ENCODE measurements around the gene PHACTR2.

Gene PHACTR2

DNA sequence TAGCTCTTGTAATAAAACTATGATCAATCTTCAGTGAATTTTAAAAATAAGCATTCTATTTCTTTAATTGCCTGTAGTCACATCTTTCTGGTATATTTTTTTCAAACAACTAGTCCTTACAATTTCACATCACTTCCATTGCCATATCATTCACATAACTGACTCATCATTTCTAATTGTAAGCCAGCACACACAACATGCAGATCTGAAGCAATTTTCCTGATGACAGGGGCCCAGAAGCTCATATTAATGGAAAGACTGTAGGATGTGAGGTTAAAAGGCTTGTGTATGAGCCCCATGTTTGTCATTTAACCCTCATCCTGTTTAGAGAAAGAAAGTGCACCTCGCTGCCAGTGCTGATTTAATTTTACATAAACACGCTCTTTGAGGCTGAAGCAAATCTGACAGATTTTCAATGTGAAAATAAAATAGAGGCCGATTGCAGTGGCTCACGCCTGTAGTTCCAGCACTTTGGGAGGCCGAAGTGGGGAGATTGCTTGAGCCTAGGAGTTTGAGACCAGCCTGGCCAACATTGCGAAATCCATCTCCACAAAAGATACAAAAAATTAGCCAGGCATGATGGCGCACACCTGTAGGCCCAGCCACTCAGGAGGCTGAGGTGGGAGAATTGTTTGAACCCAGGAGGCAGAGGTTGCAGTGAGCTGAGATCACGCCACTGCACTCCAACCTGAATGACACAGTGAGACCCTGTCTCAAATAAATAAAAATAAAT is 125.2 kb downstream of the PHACTR2 start:
- no peak for DNase-seq (ENCODE audit: insufficient read length, low spot score)
- TF ChIP-seq POLR2AphosphoS5 (IDR thresholded peaks at IDR 0.05; ENCODE audit: low read depth, low read length) (no peak), POLR2A (IDR thresholded peaks at IDR 0.05; ENCODE audit: low read depth, low read length) (no peak), POU2F2 (IDR thresholded peaks at IDR 0.05; ENCODE audit: low read depth, low read length) (no peak), TAF1 (IDR thresholded peaks at IDR 0.05; ENCODE audit: low read depth, low read length) (no peak), SPI1 (IDR thresholded peaks at IDR 0.05; ENCODE audit: low read depth, low read length) (no peak), PAX5 (IDR thresholded peaks at IDR 0.05; ENCODE audit: insufficient read depth, low read length, severe bottlenecking) (no peak)
- no peak for FAIRE-seq

- DNase-seq (ENCODE audit: insufficient read length, low spot score): no peak
- TF ChIP-seq PAX5 (IDR thresholded peaks at IDR 0.05; ENCODE audit: insufficient read depth, low read length, severe bottlenecking) (no peak), POLR2A (IDR thresholded peaks at IDR 0.05; ENCODE audit: low read depth, low read length) (no peak), TAF1 (IDR thresholded peaks at IDR 0.05; ENCODE audit: low read depth, low read length) (no peak), POU2F2 (IDR thresholded peaks at IDR 0.05; ENCODE audit: low read depth, low read length) (no peak), POLR2AphosphoS5 (IDR thresholded peaks at IDR 0.05; ENCODE audit: low read depth, low read length) (no peak), SPI1 (IDR thresholded peaks at IDR 0.05; ENCODE audit: low read depth, low read length) (no peak)
- FAIRE-seq: no peak
Observed at GRCh38 chr6:143803769-143804568, 126.2 kb downstream of the PHACTR2 start.

DNA sequence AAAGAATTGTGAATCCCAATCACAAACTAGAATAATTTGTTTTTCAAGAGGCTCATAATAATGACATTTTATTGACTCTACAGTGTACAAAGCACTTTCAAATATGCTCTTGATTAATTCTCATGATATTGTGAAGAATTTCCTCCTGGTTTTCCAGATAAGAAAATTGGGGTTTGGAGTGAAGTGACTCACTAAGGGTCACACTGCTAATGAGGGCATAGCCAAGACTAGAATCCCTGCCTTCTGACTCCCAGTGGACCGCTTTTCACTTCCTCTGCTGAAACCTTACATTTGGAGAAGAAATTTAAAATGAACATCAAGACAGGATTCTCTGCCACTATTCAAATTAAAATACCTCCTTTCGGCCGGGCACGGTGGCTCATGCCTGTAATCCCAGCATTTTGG is 127.1 kb downstream of the PHACTR2 start:
- DNase-seq (ENCODE audit: insufficient read length, low spot score): no peak
- FAIRE-seq: no peak
- TF ChIP-seq SPI1 (IDR thresholded peaks at IDR 0.05; ENCODE audit: low read depth, low read length): no peak
- TF ChIP-seq TAF1 (IDR thresholded peaks at IDR 0.05; ENCODE audit: low read depth, low read length): no peak
- TF ChIP-seq PAX5 (IDR thresholded peaks at IDR 0.05; ENCODE audit: insufficient read depth, low read length, severe bottlenecking): no peak
- no peak for TF ChIP-seq POLR2AphosphoS5 (IDR thresholded peaks at IDR 0.05; ENCODE audit: low read depth, low read length)
- no peak for TF ChIP-seq POU2F2 (IDR thresholded peaks at IDR 0.05; ENCODE audit: low read depth, low read length)
- no peak for TF ChIP-seq POLR2A (IDR thresholded peaks at IDR 0.05; ENCODE audit: low read depth, low read length)

DNA sequence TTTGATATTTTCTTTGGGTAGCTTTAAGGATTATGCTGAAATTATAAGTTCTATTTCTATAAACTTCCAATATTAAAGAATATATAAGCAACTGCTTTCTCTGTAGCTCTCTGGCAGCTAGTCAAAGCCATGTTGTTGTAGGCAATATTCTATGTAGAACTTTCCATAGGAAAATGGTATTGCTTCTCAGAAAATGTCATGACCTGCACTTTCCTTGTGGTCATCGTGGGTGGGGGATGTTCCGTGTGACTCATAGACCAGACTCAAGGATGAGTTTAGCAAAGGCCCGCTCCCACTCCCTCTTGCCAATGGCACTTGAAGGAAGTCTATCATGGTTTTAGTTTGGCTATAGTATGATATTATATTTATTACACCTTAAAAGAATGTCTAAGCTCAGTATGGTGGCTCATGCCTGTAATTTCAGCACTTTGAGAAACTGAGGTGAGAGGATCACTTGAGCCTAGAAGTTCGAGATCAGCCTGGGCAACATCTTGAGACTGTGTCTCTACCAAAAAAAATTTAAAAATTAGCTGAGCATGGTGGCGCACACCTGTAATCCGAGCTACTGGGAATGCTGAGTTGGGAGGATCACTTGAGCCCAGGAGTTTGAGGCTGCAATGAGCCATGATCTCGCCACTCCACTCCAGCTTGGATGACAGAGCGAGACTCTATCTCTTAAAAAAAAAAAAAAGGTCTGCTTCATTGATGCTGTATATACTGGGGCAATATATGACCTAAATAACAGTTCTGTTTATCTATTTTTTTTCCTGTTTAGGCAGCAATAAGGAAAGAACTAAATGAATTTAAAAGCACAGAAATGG is 128.7 kb downstream of the PHACTR2 start:
- no peak for DNase-seq (ENCODE audit: insufficient read length, low spot score)
- TF ChIP-seq POLR2AphosphoS5 (IDR thresholded peaks at IDR 0.05; ENCODE audit: low read depth, low read length) (no peak), POLR2A (IDR thresholded peaks at IDR 0.05; ENCODE audit: low read depth, low read length) (no peak), SPI1 (IDR thresholded peaks at IDR 0.05; ENCODE audit: low read depth, low read length) (no peak), POU2F2 (IDR thresholded peaks at IDR 0.05; ENCODE audit: low read depth, low read length) (no peak), TAF1 (IDR thresholded peaks at IDR 0.05; ENCODE audit: low read depth, low read length) (no peak), PAX5 (IDR thresholded peaks at IDR 0.05; ENCODE audit: insufficient read depth, low read length, severe bottlenecking) (no peak)
- FAIRE-seq: no peak

GRCh38 chr6:143807103-143807772 is 129.5 kb downstream of the PHACTR2 start:
- no peak for FAIRE-seq
- TF ChIP-seq POU2F2 (IDR thresholded peaks at IDR 0.05; ENCODE audit: low read depth, low read length): no peak
- TF ChIP-seq PAX5 (IDR thresholded peaks at IDR 0.05; ENCODE audit: insufficient read depth, low read length, severe bottlenecking): no peak
- TF ChIP-seq POLR2AphosphoS5 (IDR thresholded peaks at IDR 0.05; ENCODE audit: low read depth, low read length): no peak

DNA sequence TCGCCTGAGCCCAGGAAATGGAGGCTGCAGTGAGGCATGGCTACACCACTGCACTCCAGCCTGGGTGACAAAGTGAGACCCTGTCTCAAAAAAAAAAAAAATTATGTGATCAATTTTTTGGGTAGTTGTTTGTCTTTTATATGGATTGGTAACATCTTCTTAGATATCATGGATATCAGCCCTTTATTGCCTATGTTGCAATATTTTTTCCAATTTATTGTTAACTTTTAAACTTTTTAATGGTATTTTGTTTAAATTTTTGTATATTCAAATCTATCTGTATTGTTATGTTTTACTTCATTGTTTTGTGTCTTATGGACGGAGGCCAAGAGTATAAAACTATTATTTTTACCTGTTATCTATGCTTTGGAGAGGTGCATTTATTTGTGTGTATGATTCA is 133.0 kb downstream of the PHACTR2 start:
- no peak for DNase-seq (ENCODE audit: insufficient read length, low spot score)
- TF ChIP-seq POLR2AphosphoS5 (IDR thresholded peaks at IDR 0.05; ENCODE audit: low read depth, low read length): no peak
- TF ChIP-seq TAF1 (IDR thresholded peaks at IDR 0.05; ENCODE audit: low read depth, low read length): no peak
- no peak for TF ChIP-seq POU2F2 (IDR thresholded peaks at IDR 0.05; ENCODE audit: low read depth, low read length)
- no peak for TF ChIP-seq POLR2A (IDR thresholded peaks at IDR 0.05; ENCODE audit: low read depth, low read length)
- no peak for TF ChIP-seq SPI1 (IDR thresholded peaks at IDR 0.05; ENCODE audit: low read depth, low read length)
- TF ChIP-seq PAX5 (IDR thresholded peaks at IDR 0.05; ENCODE audit: insufficient read depth, low read length, severe bottlenecking): no peak
- no peak for FAIRE-seq

More at GRCh38 chr6:143807103-143807772, 129.5 kb downstream of the PHACTR2 start:
- DNase-seq (ENCODE audit: insufficient read length, low spot score): no peak

DNA sequence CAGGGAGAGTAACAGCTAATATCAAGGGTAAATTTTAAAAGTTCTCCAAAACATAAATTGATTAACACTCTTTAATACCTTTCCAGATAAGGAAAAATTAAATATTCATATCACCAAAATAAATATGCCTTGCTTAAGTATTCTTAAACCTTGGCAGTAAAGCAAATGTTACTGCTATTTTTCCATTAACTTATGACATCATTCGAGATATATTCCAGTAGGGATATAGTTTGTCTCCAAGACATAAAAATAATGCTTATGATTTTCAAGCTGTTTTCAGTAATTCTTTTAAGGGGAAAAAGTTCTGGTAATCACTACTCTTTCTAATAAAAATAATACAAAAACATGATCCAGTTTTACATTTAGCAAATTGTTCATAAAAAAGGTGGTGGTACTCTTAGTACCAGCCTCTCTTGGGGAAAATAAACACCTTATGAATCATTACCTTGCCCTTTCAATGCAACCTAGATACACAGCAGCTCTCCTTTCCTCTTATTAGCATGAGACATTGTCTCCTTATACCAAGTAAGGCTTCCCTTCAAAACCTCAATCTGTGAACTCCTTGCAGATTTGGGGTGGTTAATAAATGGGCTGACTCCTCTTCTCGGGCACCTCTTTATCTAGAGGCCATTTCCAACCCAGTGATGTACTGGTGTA is 133.9 kb downstream of the PHACTR2 start:
- DNase-seq (ENCODE audit: insufficient read length, low spot score) (no peak), FAIRE-seq (no peak)
- no peak for TF ChIP-seq SPI1 (IDR thresholded peaks at IDR 0.05; ENCODE audit: low read depth, low read length)
- TF ChIP-seq PAX5 (IDR thresholded peaks at IDR 0.05; ENCODE audit: insufficient read depth, low read length, severe bottlenecking): no peak
- no peak for TF ChIP-seq POLR2A (IDR thresholded peaks at IDR 0.05; ENCODE audit: low read depth, low read length)
- TF ChIP-seq TAF1 (IDR thresholded peaks at IDR 0.05; ENCODE audit: low read depth, low read length): no peak
- no peak for TF ChIP-seq POLR2AphosphoS5 (IDR thresholded peaks at IDR 0.05; ENCODE audit: low read depth, low read length)
- no peak for TF ChIP-seq POU2F2 (IDR thresholded peaks at IDR 0.05; ENCODE audit: low read depth, low read length)

GRCh38 chr6:143817621-143818020 is 139.9 kb downstream of the PHACTR2 start:
- no peak for TF ChIP-seq POLR2AphosphoS5 (IDR thresholded peaks at IDR 0.05; ENCODE audit: low read depth, low read length)
- TF ChIP-seq POLR2A (IDR thresholded peaks at IDR 0.05; ENCODE audit: low read depth, low read length): no peak
- TF ChIP-seq SPI1 (IDR thresholded peaks at IDR 0.05; ENCODE audit: low read depth, low read length): no peak
- no peak for TF ChIP-seq TAF1 (IDR thresholded peaks at IDR 0.05; ENCODE audit: low read depth, low read length)
- no peak for TF ChIP-seq PAX5 (IDR thresholded peaks at IDR 0.05; ENCODE audit: insufficient read depth, low read length, severe bottlenecking)
- TF ChIP-seq POU2F2 (IDR thresholded peaks at IDR 0.05; ENCODE audit: low read depth, low read length): no peak
- no peak for DNase-seq (ENCODE audit: insufficient read length, low spot score)
- FAIRE-seq: no peak
